Naive B cell (primary cell): Measurements from ENCODE around the gene CFAP100. TPM values are rescaled to one million over a fixed set of nuclear protein-coding genes. Genes with fewer than 3 reads are reported as not detected.

Source experiments
- ATAC-seq, 2 donors: fragments of 150-1000 bp; cut with Tn5 transposase; 2 replicates each; pipeline ENCODE4 v1.10.0; 2021; ENCODE audit warnings: low read depth in 2 of 2, mild to moderate bottlenecking in 2 of 2, moderate library complexity in 2 of 2
- DNase-seq: peaks from one replicate; pipeline ENCODE4 v3.0.0; 2022
- H3K27ac Mint-ChIP-seq, 6 donors: one replicate each; pipeline ENCODE4 v1.8.0; 2020 to 2022; ENCODE audit warnings: mild to moderate bottlenecking in 6 of 6, mixed read lengths in 6 of 6, moderate library complexity in 5 of 6, inconsistent platforms in 2 of 6
- H3K27me3 Mint-ChIP-seq, 3 donors: one replicate each; pipeline ENCODE4 v1.8.0; 2021 to 2022; ENCODE audit warnings: mixed read lengths in 3 of 3, mild to moderate bottlenecking in 1 of 3
- H3K36me3 Mint-ChIP-seq, 2 donors: one replicate each; pipeline ENCODE4 v1.8.0; 2020 to 2022; ENCODE audit warnings: mixed read lengths in 2 of 2, inconsistent platforms in 1 of 2, mild to moderate bottlenecking in 1 of 2
- H3K4me1 Mint-ChIP-seq, 3 donors: one replicate each; pipeline ENCODE4 v1.8.0; 2020 to 2022; ENCODE audit warnings: mixed read lengths in 3 of 3, inconsistent platforms in 1 of 3, mild to moderate bottlenecking in 1 of 3, moderate library complexity in 1 of 3
- H3K4me3 Mint-ChIP-seq, 8 donors: one replicate each; pipeline ENCODE4 v1.8.0; 2020 to 2022; ENCODE audit warnings: mild to moderate bottlenecking in 8 of 8, mixed read lengths in 8 of 8, moderate library complexity in 8 of 8, inconsistent platforms in 2 of 8
- H3K9me3 Mint-ChIP-seq, 7 donors: one replicate each; pipeline ENCODE4 v1.8.0; 2020 to 2022; ENCODE audit warnings: mixed read lengths in 7 of 7, mild to moderate bottlenecking in 5 of 7, inconsistent platforms in 2 of 7, moderate library complexity in 1 of 7
- polyA plus RNA-seq, 6 donors: library from polyadenylated mRNA; unstranded; fragments of 300-500 nt; fragmentation: Illumina TruSeq; gene quantifications; one replicate each; pipeline ENCODE4 v1.2.3, GENCODE V29; 2021; ENCODE audit warnings: low read depth in 6 of 6

Gene CFAP100
- polyA plus RNA-seq, 6 donors from 2014 or later: not detected

DNA sequence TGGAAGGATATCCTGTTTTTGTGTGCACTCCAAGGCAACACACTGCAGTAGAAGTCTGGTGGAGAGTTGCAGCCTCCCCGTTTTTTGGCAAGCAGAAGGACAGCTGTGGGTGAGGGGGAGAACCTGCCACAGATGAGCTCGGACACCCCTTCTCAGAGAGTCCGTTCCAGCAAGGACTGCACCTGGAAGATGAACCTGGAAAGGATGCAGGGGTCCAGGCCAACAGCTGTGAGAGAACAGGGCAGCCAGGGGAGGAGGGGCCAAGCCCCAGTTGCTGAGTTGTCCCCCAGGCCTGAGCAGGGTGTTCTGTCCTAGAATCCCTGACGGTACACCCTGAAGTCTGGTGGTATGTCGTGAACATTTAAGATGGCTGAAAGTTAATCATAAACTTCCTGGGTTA is 50.8 kb downstream of the CFAP100 start:
- Mint-ChIP-seq H3K27me3 (no peaks in the 10 kb centered on the region), H3K9me3 (no peaks in the 10 kb centered on the region), H3K36me3 (peaks cover 0 to 15% of the 10 kb centered on the region in 2 donors), H3K4me1 (peaks cover 0 to 4% (median 0%) of the 10 kb centered on the region in 3 donors), H3K4me3 (no peak overlapping the region), H3K27ac (no peak overlapping the region)
- ATAC-seq (no peak), DNase-seq (no peak)

DNA sequence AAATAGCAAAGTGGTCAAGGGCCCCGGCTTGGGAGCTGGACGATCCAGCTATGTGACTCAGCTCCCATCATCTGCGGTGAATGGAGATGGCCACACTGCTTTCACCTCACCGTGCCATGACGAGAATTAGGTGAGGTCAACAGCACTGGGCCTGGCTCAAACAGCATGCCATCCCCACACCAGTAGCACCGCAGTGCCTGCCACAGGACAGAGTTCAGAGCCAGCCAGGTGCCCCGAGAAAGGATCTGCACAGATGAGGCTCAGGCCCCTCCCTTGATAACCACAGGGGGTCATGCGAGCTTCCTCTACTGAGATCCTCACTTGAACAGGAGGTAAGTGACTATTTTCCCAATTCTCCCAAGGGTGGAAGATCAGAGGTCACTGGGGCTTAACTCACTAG is 51.6 kb downstream of the CFAP100 start:
- no peaks in the 10 kb centered on the region for H3K9me3 Mint-ChIP-seq
- no peak overlapping the region for H3K4me3 Mint-ChIP-seq
- ATAC-seq (no peak), DNase-seq (no peak)
- peaks cover 1 to 14% of the 10 kb centered on the region in 2 donors for H3K36me3 Mint-ChIP-seq
- no peak overlapping the region for H3K27ac Mint-ChIP-seq
- H3K27me3 Mint-ChIP-seq: no peaks in the 10 kb centered on the region
- H3K4me1 Mint-ChIP-seq: peaks cover 0 to 4% (median 0%) of the 10 kb centered on the region in 3 donors

DNA sequence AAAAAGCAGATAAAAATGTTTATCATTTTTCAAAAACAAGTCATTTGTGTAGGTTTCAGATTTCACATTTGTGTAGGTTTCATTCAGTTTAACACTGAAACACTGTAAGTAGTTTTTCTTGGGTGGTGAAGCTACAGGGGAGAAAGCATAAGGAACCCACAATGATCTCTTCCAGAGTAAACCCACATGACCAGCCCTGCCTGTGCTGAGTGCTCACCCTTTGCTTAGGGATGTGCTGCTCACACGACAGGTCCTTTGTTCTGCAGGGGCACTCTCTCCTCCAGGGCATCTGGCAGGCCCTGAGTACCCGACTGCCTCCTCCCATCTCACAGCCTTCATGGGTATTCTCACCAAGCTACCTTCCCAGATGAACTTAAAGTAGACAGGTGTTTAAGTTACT is 52.1 kb downstream of the CFAP100 start:
- ATAC-seq: no peak
- H3K27ac Mint-ChIP-seq: peak overlapping the region in 1 of 6 donors; percentile 65
- peaks cover 6 to 19% of the 10 kb centered on the region in 2 donors for H3K36me3 Mint-ChIP-seq
- DNase-seq: no peak
- H3K4me3 Mint-ChIP-seq: no peak overlapping the region
- no peaks in the 10 kb centered on the region for H3K27me3 Mint-ChIP-seq
- no peaks in the 10 kb centered on the region for H3K9me3 Mint-ChIP-seq
- H3K4me1 Mint-ChIP-seq: peaks cover 0 to 4% (median 0%) of the 10 kb centered on the region in 3 donors

DNA sequence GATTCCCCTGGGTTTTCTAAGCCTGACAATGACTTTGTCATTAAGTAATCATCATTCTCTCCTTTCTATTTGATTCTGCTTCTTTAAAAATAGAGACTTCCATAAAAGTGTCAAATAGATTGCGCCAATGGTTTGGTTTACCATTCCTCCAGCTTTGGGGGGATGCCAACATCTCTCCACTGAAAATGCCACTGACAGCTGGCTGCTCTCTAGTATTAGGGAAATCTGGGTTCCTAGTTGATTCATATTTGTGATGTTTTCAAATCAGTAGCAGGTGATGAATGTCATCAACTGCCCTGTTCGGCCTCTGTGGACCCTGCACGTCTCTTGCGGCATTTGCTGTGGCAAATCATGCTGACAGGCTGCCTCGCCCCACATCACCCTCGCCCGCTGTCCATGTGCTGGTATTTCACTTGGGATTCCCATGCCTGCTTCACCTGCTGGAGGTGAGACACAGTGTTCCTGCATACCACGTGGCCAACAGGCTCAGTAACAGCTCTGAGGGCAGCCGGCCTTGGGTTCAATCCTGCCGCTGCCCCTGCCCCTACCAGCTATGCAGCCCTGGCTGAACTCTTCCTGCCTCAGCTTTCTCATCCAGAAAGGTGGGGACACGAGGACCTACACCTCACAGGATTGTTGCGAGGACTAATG is 52.9 kb downstream of the CFAP100 start:
- Mint-ChIP-seq H3K27ac (peak overlapping the region in 2 of 6 donors; percentile 26 to 65), H3K36me3 (peaks cover 9 to 26% of the 10 kb centered on the region in 2 donors)

DNA sequence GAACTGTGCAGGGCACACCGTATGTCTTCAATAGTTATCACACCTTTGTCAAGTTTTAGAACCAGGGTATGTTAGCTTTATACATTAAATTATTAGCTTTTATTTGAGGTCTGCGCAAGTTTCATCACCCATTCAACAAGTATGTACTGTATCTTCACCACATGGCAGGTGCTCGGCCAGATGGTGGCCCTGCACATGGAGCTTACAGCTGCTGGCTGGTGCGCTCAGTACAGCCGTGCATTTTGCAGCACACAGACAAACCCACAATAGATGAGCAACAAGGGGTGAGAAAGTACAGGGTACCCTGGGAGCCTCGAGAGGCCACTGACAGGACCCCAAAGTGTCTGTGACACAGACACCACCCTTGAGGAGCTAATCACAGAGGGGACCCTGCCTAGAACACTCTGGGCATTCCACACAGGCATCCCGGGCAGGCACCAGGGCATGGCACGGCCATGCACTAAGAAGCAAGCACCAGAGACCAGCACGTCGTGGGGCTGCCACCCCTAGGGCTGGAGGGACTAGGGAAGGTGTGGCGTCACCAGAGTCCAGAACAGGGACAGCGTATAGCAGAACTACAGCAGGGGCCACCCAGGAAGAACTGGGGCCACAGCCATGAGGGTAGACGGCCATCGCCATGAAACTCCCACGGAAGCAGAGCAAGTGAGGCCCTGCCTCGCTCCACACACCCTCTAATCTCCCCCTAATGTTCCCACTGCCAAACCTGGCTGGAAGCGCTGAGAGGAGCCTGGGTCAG is 53.6 kb downstream of the CFAP100 start:
- DNase-seq (no peak), ATAC-seq (no peak)
- Mint-ChIP-seq H3K9me3 (no peaks in the 10 kb centered on the region), H3K27me3 (no peaks in the 10 kb centered on the region), H3K36me3 (peaks cover 9 to 22% of the 10 kb centered on the region in 2 donors), H3K4me1 (peaks cover 0 to under 1% (median 0%) of the 10 kb centered on the region in 3 donors), H3K27ac (no peak overlapping the region), H3K4me3 (no peak overlapping the region)

More for the DNA sequence above, 52.9 kb downstream of the CFAP100 start:
- no peaks in the 10 kb centered on the region for H3K9me3 Mint-ChIP-seq
- ATAC-seq: no peak
- peaks cover 0 to 4% (median 0%) of the 10 kb centered on the region in 3 donors for H3K4me1 Mint-ChIP-seq
- DNase-seq: no peak
- no peak overlapping the region for H3K4me3 Mint-ChIP-seq
- H3K27me3 Mint-ChIP-seq: no peaks in the 10 kb centered on the region

DNA sequence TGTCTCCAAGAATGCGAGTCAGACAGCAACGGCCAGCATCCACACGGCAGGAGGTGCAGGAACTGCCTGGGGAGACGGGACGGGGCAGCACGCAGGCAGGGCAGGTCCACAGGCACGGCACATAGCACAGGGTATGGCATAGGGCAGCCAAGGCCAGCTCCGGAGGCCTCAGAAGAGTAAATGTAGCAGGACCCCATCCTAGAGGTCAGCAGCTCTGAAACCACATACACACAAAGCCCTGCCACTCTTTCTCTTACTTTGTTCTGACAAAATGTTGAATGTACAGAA is 54.1 kb downstream of the CFAP100 start:
- Mint-ChIP-seq H3K9me3 (no peaks in the 10 kb centered on the region), H3K4me1 (no peaks in the 10 kb centered on the region), H3K4me3 (no peak overlapping the region), H3K36me3 (peaks cover 9 to 21% of the 10 kb centered on the region in 2 donors), H3K27ac (no peak overlapping the region), H3K27me3 (no peaks in the 10 kb centered on the region)
- DNase-seq: no peak
- ATAC-seq: no peak

DNA sequence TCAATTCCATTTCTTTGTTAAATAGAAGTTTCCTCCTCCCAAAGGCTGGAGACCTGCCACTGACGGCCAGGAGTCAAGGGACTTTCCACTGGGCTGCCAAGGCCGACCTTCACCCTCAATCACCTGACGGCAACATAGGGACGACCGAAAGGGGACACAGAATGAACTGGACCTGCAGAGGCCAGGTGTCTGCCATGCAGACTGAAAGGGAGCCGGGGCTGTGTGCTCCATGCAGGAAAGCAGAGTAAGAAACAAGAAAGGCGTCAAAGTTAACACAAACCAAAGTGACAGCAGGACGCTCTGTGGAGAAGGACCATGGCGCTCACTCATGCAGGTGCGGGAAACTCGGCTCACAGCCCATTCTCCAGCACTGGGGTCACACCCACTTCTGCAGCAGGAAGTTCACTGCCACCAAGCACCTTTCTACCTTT is 54.9 kb downstream of the CFAP100 start:
- DNase-seq (no peak), ATAC-seq (no peak)
- Mint-ChIP-seq H3K27ac (no peak overlapping the region), H3K36me3 (peaks cover 9 to 28% of the 10 kb centered on the region in 2 donors), H3K27me3 (no peaks in the 10 kb centered on the region), H3K4me1 (peaks cover 0 to 3% (median 0%) of the 10 kb centered on the region in 3 donors), H3K9me3 (no peaks in the 10 kb centered on the region), H3K4me3 (no peak overlapping the region)

DNA sequence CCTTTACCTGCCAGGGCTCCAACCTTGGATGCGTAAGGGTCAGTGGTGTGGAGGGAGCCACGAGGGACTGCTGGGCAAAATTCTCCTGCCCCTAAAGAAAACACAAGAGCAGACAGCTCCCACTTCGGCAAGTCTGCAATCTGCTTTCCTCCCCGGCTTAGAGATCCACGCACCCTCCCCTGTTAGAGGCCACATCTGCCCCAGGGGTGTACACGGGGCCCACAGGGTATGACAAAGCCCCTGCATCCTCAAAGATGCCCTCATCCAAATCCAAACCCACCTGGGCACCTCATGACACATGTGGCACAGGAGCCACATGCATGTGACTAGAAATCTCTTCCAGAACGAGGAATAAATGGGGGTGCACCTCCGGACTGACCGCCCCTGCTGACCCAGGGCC is 55.5 kb downstream of the CFAP100 start:
- Mint-ChIP-seq H3K36me3 (peaks cover 11 to 29% of the 10 kb centered on the region in 2 donors), H3K9me3 (no peaks in the 10 kb centered on the region), H3K27ac (no peak overlapping the region), H3K27me3 (no peaks in the 10 kb centered on the region), H3K4me3 (no peak overlapping the region), H3K4me1 (peaks cover 0 to 3% (median 2%) of the 10 kb centered on the region in 3 donors)
- no peak for DNase-seq
- no peak for ATAC-seq

DNA sequence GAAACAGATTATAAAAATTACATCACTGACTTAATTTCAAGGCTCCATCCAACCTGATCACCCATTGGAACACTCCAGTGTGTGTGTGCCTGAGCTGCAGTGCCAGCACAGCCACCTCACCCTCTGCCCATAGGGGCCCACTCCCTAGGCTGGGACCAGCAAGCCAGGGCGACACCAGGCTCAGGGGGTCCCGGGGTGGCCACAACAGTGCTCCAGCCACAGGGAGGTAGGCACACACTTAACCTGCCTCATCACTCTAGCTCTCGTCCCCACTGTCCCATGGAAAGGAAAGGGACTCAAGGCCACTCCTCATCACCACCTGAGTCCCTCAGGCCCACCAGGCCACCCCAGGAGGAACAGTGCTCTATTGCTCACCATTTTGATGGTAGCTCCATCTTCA is 56.0 kb downstream of the CFAP100 start:
- no peaks in the 10 kb centered on the region for H3K9me3 Mint-ChIP-seq
- no peak overlapping the region for H3K4me3 Mint-ChIP-seq
- H3K27ac Mint-ChIP-seq: peak overlapping the region in 1 of 6 donors; percentile 44
- ATAC-seq: no peak
- peaks cover 14 to 29% of the 10 kb centered on the region in 2 donors for H3K36me3 Mint-ChIP-seq
- H3K27me3 Mint-ChIP-seq: no peaks in the 10 kb centered on the region
- H3K4me1 Mint-ChIP-seq: peaks cover 0 to 6% (median 3%) of the 10 kb centered on the region in 3 donors
- no peak for DNase-seq

DNA sequence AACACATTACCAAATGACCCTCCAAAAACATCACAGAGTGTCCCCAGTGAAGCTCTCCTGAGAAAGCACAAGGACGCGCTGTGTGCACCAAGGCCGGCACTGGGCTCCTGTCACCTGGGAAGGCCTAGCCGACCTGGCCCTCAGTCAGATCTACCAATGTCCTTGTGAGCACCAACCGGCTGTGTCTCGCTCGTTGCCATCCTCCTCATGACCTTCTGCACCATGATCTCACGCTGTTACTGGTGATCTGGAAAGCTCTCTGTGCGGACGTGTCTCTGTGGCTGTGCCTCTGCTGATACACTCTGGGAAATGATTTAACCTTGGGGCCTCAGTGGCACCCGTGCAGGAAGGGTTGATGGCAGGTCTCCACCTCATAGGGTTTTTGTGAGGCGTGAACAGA is 56.8 kb downstream of the CFAP100 start:
- no peaks in the 10 kb centered on the region for H3K9me3 Mint-ChIP-seq
- peaks cover 14 to 29% of the 10 kb centered on the region in 2 donors for H3K36me3 Mint-ChIP-seq
- no peaks in the 10 kb centered on the region for H3K27me3 Mint-ChIP-seq
- peak overlapping the region in 1 of 8 donors; percentile 60 for H3K4me3 Mint-ChIP-seq
- H3K27ac Mint-ChIP-seq: peak overlapping the region in 1 of 6 donors; percentile 84
- H3K4me1 Mint-ChIP-seq: peaks cover 0 to 6% (median 3%) of the 10 kb centered on the region in 3 donors
- ATAC-seq (no peak), DNase-seq (no peak)

DNA sequence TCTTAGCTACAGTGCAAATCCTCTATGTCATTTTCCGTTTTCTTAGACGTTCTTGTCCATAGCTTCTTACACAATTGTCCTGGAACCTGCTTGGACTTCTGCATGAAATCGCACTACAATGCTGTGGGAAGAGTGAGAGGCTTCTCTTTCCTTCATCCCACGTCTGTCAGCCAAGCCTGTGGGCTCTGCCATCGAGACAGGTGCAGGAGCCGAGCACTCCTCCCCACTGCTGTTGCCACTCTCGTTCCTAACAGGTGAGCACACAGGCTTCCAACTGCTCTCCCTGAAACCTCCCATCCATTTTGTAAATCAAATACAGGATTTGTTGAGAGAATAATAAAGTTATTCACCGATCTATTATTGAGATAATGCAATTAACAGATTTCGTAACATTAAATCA is 57.5 kb downstream of the CFAP100 start:
- H3K27ac Mint-ChIP-seq: no peak overlapping the region
- no peak for ATAC-seq

DNA sequence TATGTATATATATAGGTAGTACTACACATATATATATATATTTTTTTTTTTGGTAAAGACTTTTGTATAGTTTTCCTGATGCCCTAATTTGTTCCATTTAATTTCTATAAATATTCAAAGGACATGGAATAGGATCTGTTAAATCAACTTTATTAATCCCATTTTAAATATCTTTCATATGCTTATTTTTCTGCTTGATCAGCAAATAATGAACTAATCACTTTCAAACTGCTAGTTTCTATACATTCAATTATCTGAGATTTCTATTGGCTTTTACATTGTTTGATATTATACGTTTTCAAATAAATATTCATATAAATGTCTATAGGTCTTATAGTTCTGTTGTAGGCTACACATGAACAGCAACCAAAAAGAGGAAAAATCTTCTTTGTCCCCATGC is 59.3 kb downstream of the CFAP100 start:
- no peak overlapping the region for H3K4me3 Mint-ChIP-seq
- DNase-seq (no peak), ATAC-seq (no peak)
- no peaks in the 10 kb centered on the region for H3K27me3 Mint-ChIP-seq
- H3K4me1 Mint-ChIP-seq: peaks cover 0 to 12% (median 9%) of the 10 kb centered on the region in 3 donors
- no peak overlapping the region for H3K27ac Mint-ChIP-seq
- H3K9me3 Mint-ChIP-seq: no peaks in the 10 kb centered on the region
- H3K36me3 Mint-ChIP-seq: peaks cover 14 to 29% of the 10 kb centered on the region in 2 donors

More for the DNA sequence above, 57.5 kb downstream of the CFAP100 start:
- Mint-ChIP-seq H3K4me3 (no peak overlapping the region), H3K36me3 (peaks cover 14 to 29% of the 10 kb centered on the region in 2 donors), H3K9me3 (no peaks in the 10 kb centered on the region), H3K27me3 (no peaks in the 10 kb centered on the region), H3K4me1 (peaks cover 0 to 12% (median 9%) of the 10 kb centered on the region in 3 donors)
- DNase-seq: no peak

DNA sequence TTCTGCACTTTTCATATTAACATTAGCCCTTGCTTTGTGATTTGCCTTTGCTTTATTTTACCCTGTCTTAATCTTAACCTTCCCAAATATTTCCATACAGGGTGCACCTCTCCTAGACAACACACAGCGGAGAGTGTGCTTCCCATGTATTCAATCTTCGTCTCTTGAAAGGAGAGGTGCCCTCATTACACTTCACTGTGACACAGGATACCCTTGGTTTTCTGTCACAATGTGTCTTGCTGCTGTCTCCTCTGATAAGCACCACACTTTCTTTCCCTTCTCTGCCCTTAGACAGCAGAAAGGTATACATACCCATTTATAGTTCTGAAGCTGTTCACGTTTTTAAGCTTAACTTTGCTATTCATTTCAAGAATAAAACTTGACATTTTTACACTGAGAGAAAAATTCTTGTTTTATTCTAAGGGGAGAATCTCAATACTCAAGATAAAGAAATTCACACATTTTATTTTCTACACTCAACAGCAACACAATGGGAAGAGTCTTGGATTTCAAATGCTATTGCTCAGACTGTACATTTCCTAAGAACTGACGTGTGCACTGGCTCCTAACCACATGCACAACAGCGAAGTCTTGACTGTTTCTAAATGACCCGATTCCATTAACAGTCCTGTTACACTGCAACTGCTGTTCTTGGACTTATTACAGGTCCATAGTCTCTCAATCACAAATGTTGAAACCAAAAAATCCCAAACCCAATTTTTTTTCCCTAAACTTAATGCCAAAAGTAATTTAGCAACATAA is 59.9 kb downstream of the CFAP100 start:
- ATAC-seq (no peak), DNase-seq (no peak)
- Mint-ChIP-seq H3K27me3 (no peaks in the 10 kb centered on the region), H3K36me3 (peaks cover 14 to 29% of the 10 kb centered on the region in 2 donors), H3K4me1 (peaks cover 0 to 12% (median 9%) of the 10 kb centered on the region in 3 donors), H3K27ac (no peak overlapping the region), H3K9me3 (no peaks in the 10 kb centered on the region), H3K4me3 (no peak overlapping the region)
